IMR-90 (cell line): ENCODE measurements around the gene PACS1. TPM values are rescaled to one million over a fixed set of nuclear protein-coding genes. Genes with fewer than 3 reads are reported as not detected.

ENCODE experiments used
- ATAC-seq: fragments of 200-7000 bp; cut with Tn5 transposase; 2 replicates; pipeline ENCODE4 v1.9.1; 2020; ENCODE audit warnings: low read depth, mild to moderate bottlenecking, moderate library complexity
- BruUV-seq: library from RNA; stranded (reverse); fragments of 400-500 nt; replicated peaks from 2 replicates; lab custom pipeline; 2021; lab: Mats Ljungman, UMichigan
- CTCF ChIA-PET: fragments of 300-600 bp; formaldehyde crosslinking; extraction: SDS; loops from one replicate; lab custom pipeline; 2021; ENCODE audit warnings: antibody characterized with exemption; lab: Yijun Ruan, JAX
- POLR2A ChIA-PET: fragments of 300-600 bp; sonication (Branson Sonifier 250); formaldehyde crosslinking; loops from one replicate; lab custom pipeline; 2022; ENCODE audit warnings: antibody characterized with exemption; ENCODE audit not compliant: unreplicated experiment; lab: Charles Lee
- DNase-seq: peaks from one replicate; pipeline ENCODE4 v3.0.0; 2013
- H2AFZ ChIP-seq: replicated peaks from 2 replicates; pipeline ENCODE3; 2013; ENCODE audit warnings: low read length, mild to moderate bottlenecking; ENCODE audit not compliant: poor library complexity
- H2AK5ac ChIP-seq: 2 replicates; pipeline ENCODE4 v1.6.1; 2013; ENCODE audit warnings: low read depth, low read length, inconsistent platforms
- H2AK9ac ChIP-seq: replicated peaks from 2 replicates; pipeline ENCODE3; 2013; ENCODE audit warnings: mild to moderate bottlenecking, low read depth, low read length, moderate library complexity; ENCODE audit not compliant: poor library complexity
- H2BK120ac ChIP-seq: 2 replicates; pipeline ENCODE4 v1.6.1; 2013; ENCODE audit warnings: low read depth, low read length, inconsistent platforms
- H2BK15ac ChIP-seq: 3 replicates; pipeline ENCODE4 v1.6.1; 2013; ENCODE audit warnings: low read depth, low read length, inconsistent platforms
- H2BK20ac ChIP-seq: 2 replicates; pipeline ENCODE4 v1.6.1; 2013; ENCODE audit warnings: low read depth, mild to moderate bottlenecking, inconsistent platforms, low read length, moderate library complexity
- H2BK5ac ChIP-seq: 2 replicates; pipeline ENCODE4 v1.6.1; 2013; ENCODE audit warnings: mild to moderate bottlenecking, low read depth, low read length, inconsistent platforms; ENCODE audit not compliant: poor library complexity, severe bottlenecking
- H3K14ac ChIP-seq: replicated peaks from 2 replicates; pipeline ENCODE4 v1.6.1; 2013; ENCODE audit warnings: low read depth, low read length, inconsistent platforms
- H3K18ac ChIP-seq: 2 replicates; pipeline ENCODE4 v1.6.1; 2013; ENCODE audit warnings: low read depth, low read length, control low read depth
- H3K23ac ChIP-seq: 2 replicates; pipeline ENCODE4 v1.6.1; 2013; ENCODE audit warnings: low read depth, low read length, inconsistent platforms
- H3K27ac ChIP-seq: 2 replicates; pipeline ENCODE4 v1.5.1; 2013; ENCODE audit warnings: mild to moderate bottlenecking, control low read depth, low read length; ENCODE audit not compliant: insufficient read depth
- H3K27me3 ChIP-seq: 2 replicates; pipeline ENCODE4 v1.6.1; 2013; ENCODE audit warnings: low read length; ENCODE audit not compliant: control insufficient read depth, insufficient read depth
- H3K36me3 ChIP-seq: 2 replicates; pipeline ENCODE4 v1.6.1; 2013; ENCODE audit warnings: low read length, mixed read lengths; ENCODE audit not compliant: control insufficient read depth, insufficient read depth
- H3K4ac ChIP-seq: 2 replicates; pipeline ENCODE4 v1.6.1; 2013; ENCODE audit warnings: low read depth, low read length, inconsistent platforms
- H3K4me1 ChIP-seq: 2 replicates; pipeline ENCODE4 v1.6.1; 2013; ENCODE audit warnings: low read length, mixed read lengths; ENCODE audit not compliant: control insufficient read depth, insufficient read depth
- H3K4me2 ChIP-seq: 2 replicates; pipeline ENCODE4 v1.6.1; 2013; ENCODE audit warnings: low read depth, mild to moderate bottlenecking, control low read depth, low read length, moderate library complexity
- H3K4me3 ChIP-seq: 2 replicates; pipeline ENCODE4 v1.5.1; 2013; ENCODE audit warnings: low read depth, mild to moderate bottlenecking, control low read depth, low read length, moderate library complexity; ENCODE audit not compliant: insufficient read depth
- H3K56ac ChIP-seq: 2 replicates; pipeline ENCODE4 v1.6.1; 2013; ENCODE audit warnings: low read length, inconsistent platforms; ENCODE audit not compliant: insufficient read depth; ENCODE audit errors: extremely low read depth
- H3K79me1 ChIP-seq, 2 experiments: 2 replicates each; pipeline ENCODE4 v1.6.1; 2013; ENCODE audit warnings: low read length in 2 of 2, inconsistent platforms in 1 of 2, low read depth in 1 of 2
- H3K9ac ChIP-seq: 2 replicates; pipeline ENCODE4 v1.6.1; 2013; ENCODE audit warnings: low read depth, low read length, control low read depth
- H3K9me1 ChIP-seq: 2 replicates; pipeline ENCODE4 v1.6.1; 2013; ENCODE audit warnings: low read length, inconsistent platforms; ENCODE audit not compliant: insufficient read depth
- H3K9me3 ChIP-seq: 2 replicates; pipeline ENCODE4 v1.6.1; 2013; ENCODE audit warnings: low read length; ENCODE audit not compliant: control insufficient read depth, insufficient read depth
- H4K20me1 ChIP-seq: 2 replicates; pipeline ENCODE4 v1.6.1; 2013; ENCODE audit warnings: low read length, inconsistent platforms; ENCODE audit not compliant: insufficient read depth
- H4K5ac ChIP-seq: 2 replicates; pipeline ENCODE4 v1.6.1; 2013; ENCODE audit warnings: mild to moderate bottlenecking, low read depth, low read length, control low read depth
- H4K8ac ChIP-seq, 2 experiments: 2 replicates each; pipeline ENCODE4 v1.6.1; 2013; ENCODE audit warnings: low read depth in 2 of 2, low read length in 2 of 2, control low read depth in 1 of 2, inconsistent platforms in 1 of 2
- H4K91ac ChIP-seq: 2 replicates; pipeline ENCODE4 v1.6.1; 2013; ENCODE audit warnings: low read depth, low read length, inconsistent platforms; ENCODE audit not compliant: insufficient read depth
- CEBPB ChIP-seq: IDR thresholded peaks from 2 replicates; pipeline ENCODE4 v1.6.1; 2012; ENCODE audit warnings: low read depth, low read length, improper control_type of control experiment
- CTCF ChIP-seq: conservative IDR thresholded peaks from 2 replicates; pipeline ENCODE4 v1.5.1; 2012; ENCODE audit warnings: mild to moderate bottlenecking, low read depth, low read length, improper control_type of control experiment
- MAFK ChIP-seq: IDR thresholded peaks from 2 replicates; pipeline ENCODE4 v1.6.1; 2012; ENCODE audit warnings: low read depth, low read length, improper control_type of control experiment
- MXI1 ChIP-seq: IDR thresholded peaks from 2 replicates; pipeline ENCODE4 v1.6.1; 2012; ENCODE audit warnings: low read depth, mild to moderate bottlenecking, low read length, moderate library complexity, borderline replicate concordance
- NFE2L2 ChIP-seq: fragments of 150-350 bp; IDR thresholded peaks from 2 replicates; pipeline ENCODE4 v1.6.1; 2016; ENCODE audit warnings: low read depth, mild to moderate bottlenecking, low read length
- POLR2A ChIP-seq: IDR thresholded peaks from 2 replicates; pipeline ENCODE4 v1.6.1; 2012; ENCODE audit warnings: mild to moderate bottlenecking, low read depth, low read length
- RAD21 ChIP-seq: IDR thresholded peaks from 2 replicates; pipeline ENCODE4 v1.6.1; 2012; ENCODE audit warnings: low read length, improper control_type of control experiment
- WGBS, 2 experiments: methylation state at CpG; one replicate each; pipeline versions ENCODE4 v1.1.5 to v1.1.7; 2013; ENCODE audit warnings: missing lambda C conversion rate in 2 of 2; ENCODE audit not compliant: insufficient read length in 1 of 2; ENCODE audit errors: extremely low coverage in 2 of 2; 5-methylcytosine and 5-hydroxymethylcytosine counted together
- dilution Hi-C: fragments of 300-500 bp; cut with HindIII; formaldehyde crosslinking; loops from one replicate; pipeline ENCODE4 v1.14.3; 2018; ENCODE audit warnings: low sequenced_read_pairs; ENCODE audit not compliant: unreplicated experiment
- in situ Hi-C: fragments of 300-500 bp; cut with MboI; formaldehyde crosslinking; loops from 3 replicates; pipeline ENCODE4 v1.14.3; 2019; ENCODE audit warnings: low sequenced_read_pairs, inconsistent platforms, mixed read lengths
- intact Hi-C: fragments of 100-400 bp; cut with micrococcal nuclease; formaldehyde crosslinking; loops from 2 replicates; pipeline ENCODE4 v1.10.0; 2022
- polyA plus RNA-seq, 3 experiments: library from polyadenylated mRNA; depleted of rRNA; stranded (reverse); fragments of >200 nt; gene quantifications; 2 replicates each; pipeline ENCODE4 v1.2.3, GENCODE V29; 2012; ENCODE audit warnings: low replicate concordance in 1 of 3
- total RNA-seq: library from RNA; depleted of rRNA; stranded (reverse); fragments of >200 nt; gene quantifications from 2 replicates; pipeline ENCODE4 v1.2.3, GENCODE V29; 2012

The PACS1 gene
- total and polyA plus RNA-seq, 2 of the 4 experiments (the other 2 are of a cell fraction): 7.3 to 32.0 TPM

GRCh38 chr11:66032957-66033735, 36.9 kb upstream of the PACS1 start:
- dilution Hi-C loops (no loop called here), intact Hi-C loops (no loop called here), in situ Hi-C loops (no loop called here)
- H3K36me3 ChIP-seq: no peaks in the 10 kb centered on the region
- no peak overlapping the region for H4K91ac ChIP-seq
- no peak overlapping the region for H3K4me3 ChIP-seq
- ATAC-seq (no peak), DNase-seq (no peak)
- no peak overlapping the region for H3K56ac ChIP-seq
- H3K23ac ChIP-seq: no peak overlapping the region
- no peak overlapping the region for H3K4ac ChIP-seq
- H2AK5ac ChIP-seq: no peak overlapping the region
- ChIA-PET CTCF (no interaction called here), POLR2A (interaction anchor here (0.7 kb wide), 1 partner anchor 22 kb away, joined by 3 read pairs; no protein-coding TSS in a partner anchor)
- H3K4me2 ChIP-seq: no peak overlapping the region
- no peak overlapping the region for H2BK20ac ChIP-seq
- no peak overlapping the region for H3K14ac ChIP-seq
- no peak overlapping the region for H3K27ac ChIP-seq
- H3K9me3 ChIP-seq: peaks cover 7% of the 10 kb centered on the region; the same call in 1 of the 2 replicates
- 86% methylated on average over 2 of the region's 8 CpGs; no CpG with 5 or more reads in 1 of the 2 experiments for WGBS, 2 experiments
- H3K18ac ChIP-seq: no peak overlapping the region
- H2BK120ac ChIP-seq: no peak overlapping the region
- H2AFZ ChIP-seq: no peak overlapping the region
- H3K27me3 ChIP-seq: peaks cover 7% of the 10 kb centered on the region
- no peaks in the 10 kb centered on the region for H3K9me1 ChIP-seq
- BruUV-seq: no TSS peak
- H2AK9ac ChIP-seq: no peak overlapping the region
- H4K20me1 ChIP-seq: no peaks in the 10 kb centered on the region
- H2BK15ac ChIP-seq: no peak overlapping the region
- H3K79me1 ChIP-seq: no peaks in the 10 kb centered on the region
- no peak overlapping the region for H3K9ac ChIP-seq
- TF ChIP-seq CEBPB (no peak), MXI1 (no peak), RAD21 (no peak), MAFK (no peak), CTCF (no peak), NFE2L2 (no peak), POLR2A (no peak)
- no peak overlapping the region for H4K8ac ChIP-seq
- H4K5ac ChIP-seq: no peak overlapping the region
- H2BK5ac ChIP-seq: no peak overlapping the region
- no peaks in the 10 kb centered on the region for H3K4me1 ChIP-seq
